Forelimb muscle (tissue), 1 donor: ENCODE data around the gene FGF4. TPM values are rescaled to one million over a fixed set of nuclear protein-coding genes. Genes with fewer than 3 reads are reported as not detected.

Experiments used
- DNase-seq: peaks from one replicate; pipeline ENCODE4 v3.0.0-alpha.2; 2013; ENCODE audit warnings: low read depth
- polyA plus RNA-seq: library from polyadenylated mRNA; unstranded; fragments of 120-200 nt; gene quantifications from one replicate; pipeline ENCODE4 v1.2.1, GENCODE V29; 2013; ENCODE audit not compliant: insufficient read length

Gene FGF4
- polyA plus RNA-seq, 1 donor = 12.0 TPM

DNA sequence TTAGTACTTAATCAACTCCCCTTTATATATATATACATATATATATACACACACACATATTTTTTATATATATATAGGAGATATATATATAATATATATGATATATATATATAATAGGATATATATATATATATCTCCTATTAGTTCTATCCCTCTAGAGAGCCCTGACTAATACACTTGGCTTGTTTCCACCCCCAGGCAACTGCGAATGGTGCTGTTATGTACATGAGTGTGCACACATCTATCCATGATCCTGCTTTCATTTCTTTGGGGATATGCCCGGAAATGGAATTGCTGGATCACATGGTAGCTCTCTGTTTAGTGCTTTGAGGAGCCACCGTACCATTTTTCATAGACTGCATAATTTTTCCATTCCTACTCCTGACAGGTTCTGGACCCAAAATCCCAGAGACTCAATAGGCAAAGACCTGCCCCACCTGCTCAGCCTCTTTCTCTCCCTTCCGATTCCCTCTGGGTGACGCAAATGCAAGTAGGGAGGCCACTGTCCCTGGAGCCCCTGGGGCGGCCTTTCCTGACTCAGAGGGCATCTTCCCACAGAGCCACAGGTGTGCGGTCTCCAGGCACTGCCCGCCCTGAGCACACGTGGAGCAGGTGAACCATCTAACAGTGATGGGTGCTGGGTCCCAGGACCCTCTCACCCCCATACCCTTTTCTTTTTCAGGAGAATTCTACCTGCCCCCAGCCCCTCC, 32.1 kb upstream of the FGF4 start:
- DNase-seq = no peak

GRCh38 chr11:69804769-69805508, 29.8 kb upstream of the FGF4 start:
- no peak for DNase-seq

GRCh38 chr11:69803604-69804218, 28.6 kb upstream of the FGF4 start:
- DNase-seq = no peak

DNA sequence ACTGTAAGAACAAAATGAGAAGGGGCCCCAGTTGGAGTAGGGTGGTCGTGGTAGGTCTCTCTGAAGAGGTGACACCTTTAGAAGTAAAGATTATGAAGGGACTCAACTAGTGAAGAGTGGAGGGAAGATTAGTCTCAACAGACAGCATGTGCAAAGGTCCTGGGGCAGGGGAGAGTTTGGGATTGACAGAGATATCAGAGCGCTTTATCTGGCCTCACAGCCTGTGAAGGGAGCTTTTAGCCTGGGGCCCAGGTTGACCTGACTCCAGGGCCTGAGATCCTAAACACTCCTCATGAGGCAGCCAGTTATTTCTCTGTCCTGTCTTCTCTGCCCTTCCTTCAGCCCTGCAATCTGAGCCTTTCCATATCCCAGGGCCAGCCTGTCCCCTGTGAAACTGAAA, 27.9 kb upstream of the FGF4 start:
- DNase-seq = no peak

GRCh38 chr11:69802590-69802989, 27.4 kb upstream of the FGF4 start:
- DNase-seq = no peak

DNA sequence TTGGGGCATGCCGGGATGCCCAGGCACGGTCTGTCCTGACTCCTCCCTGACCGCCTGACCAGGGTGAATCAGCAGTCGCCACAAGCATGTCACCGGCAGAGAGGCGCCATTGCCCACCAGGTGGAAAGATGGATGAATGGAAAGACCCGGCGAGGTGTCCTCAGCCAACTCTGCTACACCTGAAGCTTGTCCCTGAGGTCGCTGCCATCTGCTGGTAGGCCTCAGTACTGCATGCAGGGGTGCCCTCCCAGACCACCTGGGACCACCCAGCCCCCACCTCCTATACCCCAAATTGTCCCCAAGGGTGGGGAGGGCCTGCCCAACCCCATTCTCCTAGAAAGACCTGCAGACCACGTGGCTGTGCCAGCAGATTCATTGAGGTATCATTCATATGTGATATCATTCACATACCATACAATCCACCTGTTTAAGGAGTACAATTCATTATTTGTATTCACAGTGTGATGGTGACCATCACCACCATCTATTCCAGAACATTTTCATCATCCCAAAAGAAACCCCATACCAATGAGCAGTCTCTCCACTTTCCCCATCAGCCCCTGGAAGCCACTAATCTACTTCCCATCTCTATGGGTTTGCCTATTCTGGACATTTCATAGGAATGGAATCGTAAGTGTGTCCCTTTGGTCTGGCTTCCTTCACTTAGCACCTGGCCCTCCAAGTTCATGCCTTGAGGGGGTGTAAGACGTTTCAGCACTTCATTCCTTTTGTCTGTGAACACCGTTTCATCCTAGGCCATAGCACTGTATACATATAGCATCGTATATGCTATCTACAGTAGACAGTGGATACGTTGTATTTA, 26.6 kb upstream of the FGF4 start:
- DNase-seq = no peak

GRCh38 chr11:69800278-69800677, 25.1 kb upstream of the FGF4 start:
- DNase-seq = no peak

DNA sequence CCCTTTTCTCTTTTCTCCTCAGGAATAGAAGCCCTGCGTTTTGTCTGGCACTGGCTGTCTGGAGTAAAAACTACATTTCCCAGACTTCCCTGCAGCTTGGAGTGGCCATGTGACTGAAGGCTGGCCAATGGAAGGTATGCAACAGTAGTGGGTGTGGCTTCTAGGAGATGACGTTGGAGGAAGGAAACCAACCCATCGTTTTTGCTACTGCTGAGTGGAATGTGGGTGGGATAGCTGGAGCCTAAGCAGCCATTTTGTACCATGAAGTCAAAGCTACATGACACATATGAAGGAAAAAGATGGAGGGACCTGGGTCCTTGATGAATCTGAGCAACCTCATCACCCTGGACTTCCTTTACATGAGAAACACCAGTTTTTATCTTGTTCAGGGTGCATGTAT, 24.4 kb upstream of the FGF4 start:
- DNase-seq = no peak

GRCh38 chr11:69799097-69799496, 24.0 kb upstream of the FGF4 start:
- DNase-seq = no peak

DNA sequence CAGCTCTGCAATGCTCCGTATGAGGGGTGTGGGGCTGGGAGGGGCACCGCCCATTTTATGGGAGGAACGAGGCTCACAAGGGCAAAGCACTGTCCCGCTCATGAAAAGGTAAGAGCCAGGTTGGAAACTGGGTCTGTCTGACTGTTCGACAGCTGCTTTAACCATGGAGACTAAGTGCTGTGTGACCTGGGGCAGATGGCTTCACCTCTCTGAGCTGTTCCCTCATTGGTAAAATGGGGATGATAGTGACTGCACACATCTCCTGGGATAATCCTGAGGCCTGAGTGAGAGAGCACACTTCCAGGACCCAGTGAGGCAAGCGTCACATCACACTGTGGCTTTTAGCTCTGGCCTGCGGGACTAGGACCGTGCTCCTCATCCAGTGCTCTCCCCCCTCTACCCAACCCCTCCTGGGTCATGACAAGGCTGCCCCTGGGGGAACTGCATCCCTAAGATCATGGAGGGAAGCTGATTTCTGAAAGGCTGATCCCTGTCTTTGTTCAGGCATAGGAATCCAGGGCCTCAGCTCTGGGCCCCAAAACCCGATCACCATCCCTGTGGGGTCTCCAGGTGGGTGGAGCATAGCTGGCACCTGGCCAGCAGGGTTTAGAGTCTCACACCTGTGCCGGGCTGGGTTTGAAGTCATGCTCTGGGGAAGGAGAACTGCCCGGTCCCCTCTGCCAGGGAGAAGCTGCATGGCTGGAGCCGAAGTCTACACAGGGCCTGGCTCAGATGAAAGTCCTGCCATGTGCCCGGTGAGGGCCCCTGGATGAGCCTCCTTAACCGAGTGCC, 22.8 kb upstream of the FGF4 start:
- DNase-seq = no peak

DNA sequence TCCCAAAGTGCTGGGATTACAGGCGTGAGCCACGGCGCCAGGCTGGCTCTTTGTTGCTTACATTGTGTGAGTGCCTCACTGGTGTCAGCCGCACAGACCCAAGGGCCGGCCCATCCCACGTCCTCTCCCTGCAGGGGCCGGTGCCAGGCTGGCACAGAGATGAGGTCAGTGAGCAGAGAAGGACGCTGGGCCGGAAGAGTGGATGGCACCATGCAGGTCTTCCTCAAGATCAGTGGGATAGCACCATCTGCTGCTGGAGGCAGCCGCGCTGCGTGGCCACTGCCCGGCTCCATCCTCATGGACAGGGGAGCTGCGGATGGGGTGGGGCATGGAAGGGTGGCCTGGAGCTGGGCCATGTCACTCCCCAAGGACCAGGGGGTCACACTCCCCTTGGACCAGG, 22.0 kb upstream of the FGF4 start:
- DNase-seq = no peak

DNA sequence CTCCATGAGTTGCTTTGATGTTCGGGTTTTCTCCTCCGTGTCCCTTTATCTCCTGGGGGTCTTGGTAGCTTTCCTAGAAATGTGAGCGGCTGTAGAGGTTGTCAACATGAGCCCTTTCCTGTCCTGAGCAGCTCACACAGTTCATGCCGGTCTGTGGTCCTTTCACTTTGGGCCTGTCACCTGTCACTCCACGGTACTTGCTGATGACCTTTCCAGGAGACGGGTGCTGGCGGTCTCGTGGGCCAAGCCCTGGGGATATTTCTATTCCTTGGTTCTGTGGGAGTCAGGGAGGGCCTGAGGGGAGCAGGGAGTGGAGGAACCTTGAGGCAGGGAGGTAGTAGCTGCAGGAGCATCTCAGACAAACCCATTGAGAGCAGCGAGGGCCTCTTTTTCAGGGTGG, 20.9 kb upstream of the FGF4 start:
- no peak for DNase-seq

- peak; percentile 79 for DNase-seq
Measured at GRCh38 chr11:69791276-69792180, 16.4 kb upstream of the FGF4 start.

- no peak for DNase-seq
Measured at GRCh38 chr11:69788956-69789355, 13.8 kb upstream of the FGF4 start.

DNA sequence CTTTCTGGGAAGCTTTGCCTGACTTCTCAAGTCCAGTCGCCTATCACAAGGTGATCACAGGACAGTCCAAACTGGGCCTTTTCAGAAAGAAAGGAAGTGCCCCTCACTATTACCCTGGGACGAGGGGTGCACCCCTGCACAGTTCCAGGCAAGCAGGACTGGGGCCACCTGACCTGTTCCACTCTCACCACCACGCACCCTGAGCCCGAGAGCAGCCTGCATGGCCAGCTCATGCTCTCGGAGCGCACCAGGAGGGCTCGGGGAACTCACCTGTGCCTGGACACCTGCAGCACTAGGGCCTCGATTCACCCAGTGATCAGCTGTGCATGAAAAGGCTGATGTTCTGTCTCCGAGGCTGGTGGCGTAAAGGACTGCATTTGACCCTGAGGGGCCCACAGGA, 12.8 kb upstream of the FGF4 start:
- no peak for DNase-seq

DNA sequence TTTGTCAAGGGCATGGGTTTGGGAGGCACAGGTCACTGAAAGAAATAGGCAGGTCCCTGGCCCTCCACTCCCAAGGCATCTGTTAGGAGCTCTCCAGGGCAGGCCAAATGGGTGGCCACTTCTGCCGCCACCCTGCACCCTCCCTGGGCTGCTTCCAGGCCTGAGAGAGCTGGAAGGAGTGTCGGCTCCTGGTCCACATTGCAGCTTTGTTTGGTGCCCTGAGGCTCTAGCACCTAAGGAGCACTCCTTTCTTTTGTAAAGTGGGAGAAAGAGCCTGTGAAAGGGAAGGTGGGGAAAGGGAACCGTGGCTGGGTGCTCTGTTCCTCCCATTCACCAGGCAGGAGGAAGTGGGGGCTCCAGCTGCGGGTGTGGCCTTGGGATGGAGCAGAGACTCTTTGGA, 12.3 kb upstream of the FGF4 start:
- DNase-seq = no peak

GRCh38 chr11:69781241-69781640, 6.1 kb upstream of the FGF4 start:
- DNase-seq = no peak

DNA sequence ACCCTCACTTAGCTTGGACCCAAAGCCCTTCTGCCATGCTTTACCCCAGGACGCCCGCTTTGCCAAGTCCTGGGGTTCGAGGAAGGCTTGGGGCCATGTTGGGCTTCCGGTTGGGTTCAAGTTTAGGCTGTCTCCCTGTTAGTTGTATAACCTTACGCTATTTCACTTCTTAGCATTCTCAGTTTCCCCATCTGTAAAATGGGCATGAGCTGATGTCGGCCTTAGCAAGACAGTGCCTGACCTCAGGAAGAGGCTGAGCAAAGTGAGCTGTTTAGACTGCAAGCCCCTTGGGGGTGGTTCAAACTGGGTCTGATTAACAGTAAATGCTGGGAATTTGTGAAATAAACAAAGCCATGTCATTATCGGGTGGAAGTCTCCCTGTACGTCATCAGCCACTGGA, 3.2 kb upstream of the FGF4 start:
- DNase-seq = no peak

DNA sequence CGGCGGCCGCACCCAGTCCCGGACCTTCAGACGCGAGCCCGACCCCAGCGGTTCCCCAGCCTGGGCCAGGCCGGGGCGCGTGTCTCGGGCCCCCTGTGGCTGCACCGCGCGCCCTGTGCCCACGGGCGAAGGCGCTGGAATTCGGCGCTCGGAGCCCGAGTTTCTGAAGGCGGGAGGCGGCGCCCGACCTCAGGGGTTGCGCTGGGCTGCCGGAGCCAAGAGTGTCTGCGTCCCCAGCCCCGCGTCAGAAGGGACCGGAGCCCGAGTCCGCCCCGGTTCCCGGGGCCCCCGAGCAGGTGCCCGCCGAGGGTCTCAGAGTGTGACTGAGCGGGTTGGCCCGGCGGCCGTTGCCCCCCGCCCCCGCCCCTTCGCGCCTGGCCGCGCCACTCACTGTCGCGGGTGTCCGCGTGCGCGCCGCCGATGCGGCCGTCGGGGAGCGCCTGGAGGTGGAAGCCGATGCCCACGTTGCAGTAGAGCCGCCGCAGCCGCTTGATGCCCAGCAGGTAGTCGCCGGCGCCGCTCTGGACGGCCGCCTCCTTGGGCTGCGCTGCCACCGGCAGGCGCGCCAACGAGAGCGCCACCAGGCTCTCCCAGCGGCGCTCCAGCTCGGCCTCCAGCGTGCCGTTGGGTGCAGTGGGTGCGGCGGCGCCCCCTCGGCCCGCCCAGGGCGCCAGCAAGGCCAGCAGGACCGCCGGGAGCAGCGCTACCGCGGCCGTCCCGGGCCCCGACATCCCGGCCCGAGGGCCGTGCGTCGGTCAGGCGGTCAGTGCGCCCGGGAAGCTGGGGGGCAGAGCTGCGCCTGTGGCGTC, 583 bp downstream of the FGF4 start:
- DNase-seq = no peak
